A549 (cell line): Measurements from ENCODE around the gene PLLP. TPM values are rescaled to one million over a fixed set of nuclear protein-coding genes. Genes with fewer than 3 reads are reported as not detected.

Experiments
- ATAC-seq, 2 experiments: fragments of 200-7000 bp in 1 of 2; fragments of >200 bp in 1 of 2; cut with Nextera tagmentation in 1 of 2; cut with Tn5 transposase in 1 of 2; 3 replicates each; pipeline versions ENCODE4 v1.8.0 to v1.9.1; 2018 to 2020; ENCODE audit warnings: mild to moderate bottlenecking in 1 of 2, moderate library complexity in 1 of 2
- CTCF ChIA-PET: fragments of 300-600 bp; sonication (Branson Sonifier 250); formaldehyde crosslinking; extraction: SDS; loops from one replicate; lab custom pipeline; 2021; ENCODE audit warnings: antibody characterized with exemption, inconsistent platforms; lab: Yijun Ruan, JAX
- POLR2A ChIA-PET: fragments of 350-600 bp; formaldehyde crosslinking; extraction: SDS; loops from one replicate; lab custom pipeline; 2021; ENCODE audit warnings: antibody characterized with exemption, inconsistent platforms; lab: Yijun Ruan, JAX
- DNase-seq, 2 experiments: peaks; one replicate each; pipeline versions ENCODE4 v3.0.0 to v3.0.0-alpha.2; 2011 to 2016; ENCODE audit warnings: low read depth in 1 of 2, low spot score in 1 of 2
- FAIRE-seq: peaks from 2 replicates; lab custom pipeline; 2011; peaks lifted over from hg19 to GRCh38; lab: Jason Lieb, UNC
- H3K27ac ChIP-seq, 2 experiments: fragments of >200 bp; sonication (Bioruptor Twin); formaldehyde crosslinking; 3 replicates each; pipeline ENCODE4 v1.5.1; 2016 to 2017
- H3K4me1 ChIP-seq: fragments of >200 bp; sonication (Bioruptor Twin); formaldehyde crosslinking; 3 replicates; pipeline ENCODE4 v1.6.1; 2016
- H3K4me2 ChIP-seq: fragments of >200 bp; sonication (Bioruptor Twin); formaldehyde crosslinking; 3 replicates; pipeline ENCODE4 v1.6.1; 2016
- H3K4me3 ChIP-seq: fragments of >200 bp; sonication (Bioruptor Twin); formaldehyde crosslinking; 3 replicates; pipeline ENCODE4 v1.5.1; 2016
- H3K9me3 ChIP-seq: fragments of >200 bp; sonication (Bioruptor Twin); formaldehyde crosslinking; 3 replicates; pipeline ENCODE4 v1.6.1; 2016
- ATOH8 ChIP-seq: fragments of 250-450 bp; sonication (Bioruptor Pico); IDR thresholded peaks from 2 replicates; pipeline ENCODE4 v1.5.0; 2020; ENCODE audit warnings: low read depth, mild to moderate bottlenecking, moderate library complexity
- CHD4 ChIP-seq: fragments of 200-600 bp; sonication (generic); IDR thresholded peaks from 2 replicates; pipeline ENCODE4 v1.6.1; 2016; ENCODE audit warnings: antibody characterized with exemption, mild to moderate bottlenecking, borderline replicate concordance
- EHF ChIP-seq: fragments of 250-450 bp; sonication (Bioruptor Pico); IDR thresholded peaks from 2 replicates; pipeline ENCODE4 v1.5.0; 2020; ENCODE audit warnings: mild to moderate bottlenecking
- ELK1 ChIP-seq: fragments of 150-350 bp; IDR thresholded peaks from 2 replicates; pipeline ENCODE4 v1.6.1; 2014; ENCODE audit warnings: low read depth, mild to moderate bottlenecking, low read length
- EP300 ChIP-seq, 2 experiments: fragments of >200 bp; sonication (Bioruptor Twin); formaldehyde crosslinking; IDR thresholded peaks; 2 replicates in 1 of 2; 3 replicates in 1 of 2; pipeline ENCODE4 v1.6.1; 2016 to 2017
- FOSB ChIP-seq: fragments of 250-450 bp; sonication (Bioruptor Pico); IDR thresholded peaks from 2 replicates; pipeline ENCODE4 v1.5.0; 2020; ENCODE audit warnings: mild to moderate bottlenecking, moderate library complexity
- FOXS1 ChIP-seq: fragments of 250-450 bp; sonication (Bioruptor Pico); IDR thresholded peaks from 2 replicates; pipeline ENCODE4 v1.5.0; 2020; ENCODE audit warnings: mild to moderate bottlenecking, moderate library complexity
- GATA3 ChIP-seq: IDR thresholded peaks from 2 replicates; pipeline ENCODE4 v1.6.1; 2012; ENCODE audit warnings: borderline replicate concordance
- HDAC2 ChIP-seq: fragments of 200-600 bp; sonication (generic); IDR thresholded peaks from 2 replicates; pipeline ENCODE4 v1.6.1; 2016
- HMGXB4 ChIP-seq: fragments of 250-450 bp; sonication (Bioruptor Pico); IDR thresholded peaks from 2 replicates; pipeline ENCODE4 v1.5.0; 2021; ENCODE audit warnings: mild to moderate bottlenecking, moderate library complexity, borderline replicate concordance
- HOXB13 ChIP-seq: fragments of 250-450 bp; sonication (Bioruptor Pico); IDR thresholded peaks from 2 replicates; pipeline ENCODE4 v1.5.0; 2020; ENCODE audit warnings: low read depth, mild to moderate bottlenecking, moderate library complexity
- JUNB ChIP-seq: fragments of >200 bp; sonication (Bioruptor Twin); formaldehyde crosslinking; IDR thresholded peaks from 2 replicates; pipeline ENCODE4 v1.6.1; 2016
- KDM1A ChIP-seq: fragments of 200-600 bp; sonication (generic); IDR thresholded peaks from 2 replicates; pipeline ENCODE4 v1.6.1; 2016; ENCODE audit warnings: low read depth, mild to moderate bottlenecking
- KDM5A ChIP-seq: fragments of 200-600 bp; sonication (generic); IDR thresholded peaks from 2 replicates; pipeline ENCODE4 v1.6.1; 2016; ENCODE audit warnings: antibody characterized with exemption, mild to moderate bottlenecking
- NPAS2 ChIP-seq: fragments of 250-450 bp; sonication (Bioruptor Pico); IDR thresholded peaks from 2 replicates; pipeline ENCODE4 v1.8.0; 2022; ENCODE audit warnings: mild to moderate bottlenecking, moderate library complexity, borderline replicate concordance
- RARB ChIP-seq: fragments of 250-450 bp; sonication (Bioruptor Pico); IDR thresholded peaks from 2 replicates; pipeline ENCODE4 v1.8.0; 2021; ENCODE audit warnings: mild to moderate bottlenecking, moderate library complexity
- RCOR1 ChIP-seq: fragments of 150-350 bp; IDR thresholded peaks from 2 replicates; pipeline ENCODE4 v1.6.1; 2014; ENCODE audit warnings: antibody characterized with exemption, low read length, low read depth
- SMC3 ChIP-seq: fragments of >200 bp; sonication (Bioruptor Twin); formaldehyde crosslinking; IDR thresholded peaks from 3 replicates; pipeline ENCODE4 v1.6.1; 2018; ENCODE audit warnings: inconsistent platforms
- ZC3H11A ChIP-seq: fragments of 450-650 bp; IDR thresholded peaks from 2 replicates; pipeline ENCODE4 v1.6.1; 2014; ENCODE audit warnings: antibody characterized with exemption, mild to moderate bottlenecking
- ZFP36 ChIP-seq: fragments of 450-650 bp; IDR thresholded peaks from 2 replicates; pipeline ENCODE4 v1.6.1; 2014; ENCODE audit warnings: borderline replicate concordance; ENCODE audit not compliant: partially characterized antibody
- ZNF302 ChIP-seq: fragments of 250-450 bp; sonication (Bioruptor Pico); IDR thresholded peaks from 2 replicates; pipeline ENCODE4 v1.9.0; 2021; ENCODE audit warnings: inconsistent platforms, mild to moderate bottlenecking, moderate library complexity
- WGBS: methylation state at CpG from one replicate; pipeline ENCODE4 v1.1.6; 2017; ENCODE audit errors: missing lambda C conversion rate; 5-methylcytosine and 5-hydroxymethylcytosine counted together
- polyA plus RNA-seq, 4 experiments: library from polyadenylated mRNA; depleted of rRNA in 3 of 4; stranded (reverse); fragments of >200 nt; fragmentation: RNase III in 1 of 4; extraction: RNeasy Plus Mini Kit Qiagen cat#74134 plus additional on column Dnase treatment in 1 of 4; gene quantifications; 2 replicates in 3 of 4; 3 replicates in 1 of 4; pipeline ENCODE4 v1.2.3, GENCODE V29; 2011 to 2017
- TF ChIP-seq, protein P1 (sequence below): fragments of 450-650 bp; IDR thresholded peaks from 2 replicates; pipeline ENCODE4 v1.6.1; 2014; ENCODE audit warnings: antibody characterized with exemption
- TF ChIP-seq, protein P2 (sequence below): IDR thresholded peaks from 2 replicates; pipeline ENCODE4 v1.6.1; 2012
- TF ChIP-seq, protein P3 (sequence below): fragments of 200-600 bp; sonication (generic); IDR thresholded peaks from 2 replicates; pipeline ENCODE4 v1.6.1; 2016; ENCODE audit warnings: antibody characterized with exemption, mild to moderate bottlenecking, moderate library complexity

PLLP gene
- polyA plus RNA-seq, 2 of the 4 experiments (the other 2 are of a cell fraction), result 1.8 to 3.3 TPM

DNA sequence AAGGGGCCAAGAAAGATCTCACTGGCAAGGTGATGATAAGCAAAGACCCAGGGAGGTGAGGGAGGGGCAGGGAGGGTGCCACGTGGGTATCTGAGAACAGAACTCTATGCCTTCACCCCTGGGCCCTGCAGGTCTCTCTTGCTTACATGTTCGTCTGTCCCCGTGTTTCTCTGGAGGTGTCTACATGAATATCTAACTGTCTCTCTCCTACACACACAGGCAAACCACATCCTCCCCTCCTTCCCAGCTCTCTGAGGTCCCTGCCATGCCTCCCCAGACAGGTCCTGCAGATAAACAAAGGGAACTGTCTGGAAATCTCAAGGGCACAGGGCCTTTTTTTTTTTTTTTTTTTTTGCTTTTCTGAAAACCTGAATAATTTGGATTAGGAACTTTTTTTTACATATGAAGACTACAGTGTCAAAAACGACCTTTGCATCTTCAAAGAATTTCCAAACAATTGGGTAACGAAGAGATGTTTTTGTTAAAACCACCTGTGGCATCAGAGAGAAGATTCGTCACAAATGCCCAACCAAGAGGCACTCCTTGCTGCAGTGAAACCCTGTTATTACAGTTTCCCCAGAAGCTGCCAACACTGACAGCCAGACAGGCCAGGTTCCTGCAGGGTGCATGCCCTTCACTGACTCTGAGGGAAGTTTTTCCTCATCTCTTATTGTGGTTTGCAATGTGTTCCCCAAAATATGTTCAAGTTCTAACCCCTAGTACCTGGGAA lies 17.8 kb downstream of the PLLP start:
- no peak for FAIRE-seq
- 43% methylated on average over 6 of the region's 6 CpGs for WGBS
- no peak for DNase-seq
- no peaks in the 10 kb centered on the region for H3K9me3 ChIP-seq
- CTCF ChIA-PET, result no interaction called here
- ATAC-seq, result no peak
- TF ChIP-seq NPAS2 (CRISPR knock-in tag) (no peak), KDM1A (no peak), SMC3 (no peak), EP300 (IDR thresholded peaks at IDR 0.05) (no peak), JUNB (no peak), ZC3H11A (no peak), HOXB13 (CRISPR knock-in tag) (no peak), RARB (CRISPR knock-in tag) (no peak), ATOH8 (CRISPR knock-in tag) (no peak), EHF (CRISPR knock-in tag) (no peak), ELK1 (no peak), CHD4 (no peak), FOXS1 (CRISPR knock-in tag) (no peak)
- TF ChIP-seq, protein P1, sequence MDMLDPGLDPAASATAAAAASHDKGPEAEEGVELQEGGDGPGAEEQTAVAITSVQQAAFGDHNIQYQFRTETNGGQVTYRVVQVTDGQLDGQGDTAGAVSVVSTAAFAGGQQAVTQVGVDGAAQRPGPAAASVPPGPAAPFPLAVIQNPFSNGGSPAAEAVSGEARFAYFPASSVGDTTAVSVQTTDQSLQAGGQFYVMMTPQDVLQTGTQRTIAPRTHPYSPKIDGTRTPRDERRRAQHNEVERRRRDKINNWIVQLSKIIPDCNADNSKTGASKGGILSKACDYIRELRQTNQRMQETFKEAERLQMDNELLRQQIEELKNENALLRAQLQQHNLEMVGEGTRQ, result no peak
- POLR2A ChIA-PET, result no interaction called here
- no peaks in the 10 kb centered on the region for H3K4me1 ChIP-seq
- H3K4me2 ChIP-seq, result no peak overlapping the region
- peak overlapping the region in 1 of 2 experiments; percentile 15; a peak in 1 of 6 replicates for H3K27ac ChIP-seq
- no peak overlapping the region for H3K4me3 ChIP-seq

- 64% methylated on average over 16 of the region's 16 CpGs for WGBS
- Histone ChIP-seq H3K9me3 (no peaks in the 10 kb centered on the region), H3K4me1 (no peaks in the 10 kb centered on the region), H3K27ac (peak overlapping the region in 1 of 2 experiments; percentile 15; a peak in 1 of 6 replicates), H3K4me3 (no peak overlapping the region), H3K4me2 (no peak overlapping the region)
- DNase-seq, result no peak
- peak in 1 of 2 experiments; percentile 52; a peak in 2 of 6 replicates for ATAC-seq
- ChIA-PET POLR2A (no interaction called here), CTCF (interaction anchor here (1.0 kb wide), 1 partner anchor 33 kb away, joined by 3 read pairs; no protein-coding TSS in a partner anchor)
- no peak for FAIRE-seq
- TF ChIP-seq, protein P2, sequence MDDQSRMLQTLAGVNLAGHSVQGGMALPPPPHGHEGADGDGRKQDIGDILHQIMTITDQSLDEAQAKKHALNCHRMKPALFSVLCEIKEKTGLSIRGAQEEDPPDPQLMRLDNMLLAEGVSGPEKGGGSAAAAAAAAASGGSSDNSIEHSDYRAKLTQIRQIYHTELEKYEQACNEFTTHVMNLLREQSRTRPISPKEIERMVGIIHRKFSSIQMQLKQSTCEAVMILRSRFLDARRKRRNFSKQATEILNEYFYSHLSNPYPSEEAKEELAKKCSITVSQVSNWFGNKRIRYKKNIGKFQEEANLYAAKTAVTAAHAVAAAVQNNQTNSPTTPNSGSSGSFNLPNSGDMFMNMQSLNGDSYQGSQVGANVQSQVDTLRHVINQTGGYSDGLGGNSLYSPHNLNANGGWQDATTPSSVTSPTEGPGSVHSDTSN, result no peak
- TF ChIP-seq ZNF302 (no peak), RARB (CRISPR knock-in tag) (no peak), ZC3H11A (no peak), FOSB (CRISPR knock-in tag) (no peak), RCOR1 (no peak), GATA3 (no peak), HMGXB4 (no peak), HDAC2 (no peak), KDM5A (no peak), ZFP36 (no peak)
- TF ChIP-seq, protein P3, sequence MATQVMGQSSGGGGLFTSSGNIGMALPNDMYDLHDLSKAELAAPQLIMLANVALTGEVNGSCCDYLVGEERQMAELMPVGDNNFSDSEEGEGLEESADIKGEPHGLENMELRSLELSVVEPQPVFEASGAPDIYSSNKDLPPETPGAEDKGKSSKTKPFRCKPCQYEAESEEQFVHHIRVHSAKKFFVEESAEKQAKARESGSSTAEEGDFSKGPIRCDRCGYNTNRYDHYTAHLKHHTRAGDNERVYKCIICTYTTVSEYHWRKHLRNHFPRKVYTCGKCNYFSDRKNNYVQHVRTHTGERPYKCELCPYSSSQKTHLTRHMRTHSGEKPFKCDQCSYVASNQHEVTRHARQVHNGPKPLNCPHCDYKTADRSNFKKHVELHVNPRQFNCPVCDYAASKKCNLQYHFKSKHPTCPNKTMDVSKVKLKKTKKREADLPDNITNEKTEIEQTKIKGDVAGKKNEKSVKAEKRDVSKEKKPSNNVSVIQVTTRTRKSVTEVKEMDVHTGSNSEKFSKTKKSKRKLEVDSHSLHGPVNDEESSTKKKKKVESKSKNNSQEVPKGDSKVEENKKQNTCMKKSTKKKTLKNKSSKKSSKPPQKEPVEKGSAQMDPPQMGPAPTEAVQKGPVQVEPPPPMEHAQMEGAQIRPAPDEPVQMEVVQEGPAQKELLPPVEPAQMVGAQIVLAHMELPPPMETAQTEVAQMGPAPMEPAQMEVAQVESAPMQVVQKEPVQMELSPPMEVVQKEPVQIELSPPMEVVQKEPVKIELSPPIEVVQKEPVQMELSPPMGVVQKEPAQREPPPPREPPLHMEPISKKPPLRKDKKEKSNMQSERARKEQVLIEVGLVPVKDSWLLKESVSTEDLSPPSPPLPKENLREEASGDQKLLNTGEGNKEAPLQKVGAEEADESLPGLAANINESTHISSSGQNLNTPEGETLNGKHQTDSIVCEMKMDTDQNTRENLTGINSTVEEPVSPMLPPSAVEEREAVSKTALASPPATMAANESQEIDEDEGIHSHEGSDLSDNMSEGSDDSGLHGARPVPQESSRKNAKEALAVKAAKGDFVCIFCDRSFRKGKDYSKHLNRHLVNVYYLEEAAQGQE, result no peak
These were observed 18.5 kb downstream of the PLLP start for GRCh38 chr16:57265850-57266530.
